GM20431 (cell line): ENCODE data around the gene CRYGN.

Experiments
- in situ Hi-C: fragments of 300-500 bp; cut with MseI, MboI; formaldehyde crosslinking; loops from one replicate; pipeline ENCODE4 v1.15.0; 2020; ENCODE audit warnings: low sequenced_read_pairs; ENCODE audit not compliant: unreplicated experiment

The CRYGN gene

GRCh38 chr7:151461096-151461941 lies 21.4 kb upstream of the CRYGN start:
- in situ Hi-C loops: no loop called here

GRCh38 chr7:151460474-151460855 lies 20.5 kb upstream of the CRYGN start:
- in situ Hi-C loops: no loop called here

GRCh38 chr7:151459726-151460473 lies 20.0 kb upstream of the CRYGN start:
- in situ Hi-C loops: no loop called here

GRCh38 chr7:151457534-151457933 lies 17.6 kb upstream of the CRYGN start:
- in situ Hi-C loops: no loop called here

- in situ Hi-C loops: no loop called here
Observed at GRCh38 chr7:151456782-151457181, 16.8 kb upstream of the CRYGN start.

- in situ Hi-C loops: no loop called here
Observed at GRCh38 chr7:151456276-151456675, 16.3 kb upstream of the CRYGN start.

- in situ Hi-C loops: no loop called here
Observed at GRCh38 chr7:151455690-151456089, 15.7 kb upstream of the CRYGN start.

- in situ Hi-C loops: no loop called here
Observed at GRCh38 chr7:151454932-151455530, 15.1 kb upstream of the CRYGN start.

GRCh38 chr7:151454305-151454704 lies 14.4 kb upstream of the CRYGN start:
- in situ Hi-C loops: no loop called here

- in situ Hi-C loops: no loop called here
Observed at GRCh38 chr7:151453326-151453791, 13.4 kb upstream of the CRYGN start.

GRCh38 chr7:151452680-151453325 lies 12.9 kb upstream of the CRYGN start:
- in situ Hi-C loops: no loop called here

GRCh38 chr7:151451626-151452571 lies 12.0 kb upstream of the CRYGN start:
- in situ Hi-C loops: no loop called here

- in situ Hi-C loops: no loop called here
Observed at GRCh38 chr7:151451156-151451555, 11.2 kb upstream of the CRYGN start.

- in situ Hi-C loops: no loop called here
Observed at GRCh38 chr7:151449990-151450389, 10.0 kb upstream of the CRYGN start.

GRCh38 chr7:151448261-151449252 lies 8.6 kb upstream of the CRYGN start:
- in situ Hi-C loops: no loop called here

- in situ Hi-C loops: no loop called here
Observed at GRCh38 chr7:151447901-151448260, 7.9 kb upstream of the CRYGN start.

GRCh38 chr7:151447312-151447711 lies 7.4 kb upstream of the CRYGN start:
- in situ Hi-C loops: no loop called here

GRCh38 chr7:151446412-151446811 lies 6.5 kb upstream of the CRYGN start:
- in situ Hi-C loops: no loop called here
